GM19238 (cell line): ENCODE results near the gene ESPNL.
A peak's percentile ranks its signal among the peaks of the same experiment; 100 is the strongest.

Source experiments
- DNase-seq: peaks from one replicate; pipeline ENCODE4 v3.0.0; 2011; ENCODE audit warnings: low spot score; ENCODE audit not compliant: insufficient read length

Gene ESPNL

DNA sequence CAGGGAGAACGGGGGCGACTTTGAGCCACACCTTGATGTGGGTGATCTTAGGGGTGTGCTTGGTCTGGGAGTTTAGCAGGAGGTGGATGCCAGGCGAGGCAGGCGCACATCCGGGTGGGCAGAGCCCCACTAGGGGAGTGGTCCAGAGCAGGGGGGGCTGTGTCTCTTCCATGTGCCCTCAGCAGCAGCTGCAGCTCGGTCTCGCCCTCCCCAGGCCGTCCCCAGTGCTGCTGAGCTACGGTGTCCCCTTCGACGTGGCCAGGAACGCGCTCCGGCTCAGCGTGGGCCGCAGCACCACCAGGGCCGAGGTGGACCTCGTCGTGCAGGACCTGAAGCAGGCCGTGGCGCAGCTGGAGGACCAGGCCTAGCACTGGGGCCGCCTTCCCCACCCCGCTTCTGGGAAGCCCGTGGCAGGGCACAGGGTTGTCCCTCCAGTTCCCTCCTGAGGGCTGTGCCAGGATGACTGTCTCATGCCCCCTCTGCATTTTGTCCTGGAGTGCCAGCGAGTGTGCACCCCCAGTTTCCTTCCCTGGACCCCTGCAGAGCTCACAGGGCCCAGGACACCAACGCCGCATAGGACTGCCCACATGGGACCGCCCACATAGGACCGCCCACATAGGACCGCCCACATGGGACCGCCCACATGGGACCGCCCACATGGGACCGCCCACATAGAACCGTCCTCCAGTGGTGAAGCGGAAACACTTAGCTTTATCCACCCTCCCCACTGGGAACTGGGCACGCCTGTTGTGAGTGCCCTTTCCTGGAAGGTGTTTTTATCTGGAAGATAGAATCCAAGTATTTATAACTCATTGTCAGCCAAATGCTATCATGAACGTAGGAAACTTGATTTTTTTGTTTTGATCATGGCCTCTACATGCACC is 1.9 kb upstream of the ESPNL start:
- DNase-seq, result peak; percentile 79

DNA sequence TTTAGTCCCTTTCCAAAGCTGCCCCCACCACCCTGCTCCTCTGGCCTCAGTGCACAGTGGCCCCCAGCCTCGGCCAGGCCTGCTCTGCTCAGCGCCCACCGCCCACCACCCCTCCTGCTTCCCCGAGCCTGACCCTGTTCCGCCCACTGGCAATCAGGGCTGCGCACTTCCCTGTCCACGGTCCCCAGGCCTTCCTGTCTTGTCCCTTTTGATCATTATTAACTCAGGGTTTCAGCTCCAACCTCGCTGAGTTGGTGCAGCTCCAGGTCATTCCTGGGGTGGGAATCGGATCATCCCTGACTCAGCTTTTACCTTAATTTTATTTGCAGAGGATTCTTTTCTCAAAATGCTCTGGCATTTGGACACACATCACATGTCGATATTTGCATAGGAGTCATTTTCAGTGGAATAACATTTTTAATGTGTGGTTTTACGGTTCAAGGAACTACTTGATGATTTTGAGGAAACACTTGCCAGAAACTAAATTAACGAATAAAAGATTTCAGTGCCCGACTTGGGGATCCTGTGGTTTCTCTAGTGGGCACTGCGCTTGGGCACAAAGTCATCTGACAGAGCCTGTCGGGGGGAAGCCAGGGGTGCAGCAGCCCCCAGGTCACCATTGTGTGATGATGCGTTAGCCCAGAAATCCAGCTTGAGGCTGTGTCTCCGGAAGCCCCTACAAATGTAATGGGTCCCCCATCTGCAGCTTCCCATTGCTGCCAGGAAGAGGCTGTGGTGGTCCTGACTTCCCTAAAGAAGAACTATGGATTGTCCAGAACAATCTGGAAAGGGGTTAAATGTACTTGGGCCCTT is 1.0 kb upstream of the ESPNL start:
- DNase-seq, result no peak

DNA sequence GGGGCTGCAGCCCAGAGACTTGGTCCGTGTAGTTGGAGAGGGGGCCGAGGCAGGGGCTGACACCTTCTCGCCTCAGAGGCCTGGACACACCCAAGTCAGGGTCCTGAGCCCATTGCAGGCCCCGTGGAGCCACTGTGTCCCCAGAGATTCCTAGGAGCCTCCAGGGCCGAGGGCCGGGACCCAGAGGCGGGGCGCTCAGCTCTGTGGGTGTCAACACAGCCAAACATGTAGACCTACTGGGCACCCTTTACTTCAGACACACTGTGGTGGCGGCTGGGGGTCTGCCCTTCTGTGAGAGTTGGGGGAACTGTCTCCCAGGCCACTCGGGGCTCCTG is 459 bp upstream of the ESPNL start:
- no peak for DNase-seq

DNA sequence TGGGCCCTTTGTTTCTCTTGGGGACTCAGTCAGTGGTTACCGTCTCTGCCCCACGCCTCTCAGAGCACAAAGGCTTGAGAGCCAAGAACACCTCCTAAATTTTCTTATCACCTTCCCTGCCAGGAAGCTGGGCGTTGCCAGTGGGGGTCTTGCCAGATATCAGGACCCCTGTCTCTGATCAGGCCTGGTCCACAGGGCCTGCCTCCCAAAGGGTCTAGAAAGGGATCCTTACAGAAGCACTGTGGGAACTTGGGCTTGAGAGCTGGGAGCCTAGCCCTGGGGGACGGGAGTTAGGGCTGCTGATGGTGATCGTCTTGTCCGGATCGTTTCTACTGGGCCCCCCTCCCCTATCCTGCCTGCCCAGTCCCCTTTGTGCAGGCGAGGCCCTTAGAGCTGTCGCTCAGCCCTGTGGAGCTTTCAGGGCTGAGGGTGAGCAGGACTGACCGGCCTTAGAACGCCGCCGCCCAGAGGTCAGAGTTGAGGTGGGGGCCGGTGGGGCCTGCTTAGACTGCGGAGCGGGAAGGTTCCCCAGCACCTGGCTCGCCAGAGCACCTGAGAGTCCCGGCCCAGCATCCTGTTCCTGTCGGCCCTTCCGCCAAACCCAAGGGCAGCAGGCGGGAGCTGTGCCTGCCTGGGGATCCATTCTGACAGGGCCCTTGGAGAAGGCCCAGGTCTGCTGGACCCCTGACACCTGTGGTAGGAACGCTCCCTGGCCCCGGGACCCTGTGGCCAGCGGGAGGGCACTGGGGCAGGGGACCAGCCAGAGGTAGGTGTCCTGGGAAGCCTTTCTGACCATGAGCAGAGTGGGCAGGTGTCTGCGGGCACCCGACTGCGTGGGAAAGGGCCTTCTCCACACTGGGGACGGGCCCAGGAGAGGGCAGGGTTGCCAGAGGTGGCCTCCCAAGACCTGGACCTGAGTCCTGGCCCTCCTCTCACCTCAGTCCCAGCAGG is 956 bp downstream of the ESPNL start:
- no peak for DNase-seq

DNA sequence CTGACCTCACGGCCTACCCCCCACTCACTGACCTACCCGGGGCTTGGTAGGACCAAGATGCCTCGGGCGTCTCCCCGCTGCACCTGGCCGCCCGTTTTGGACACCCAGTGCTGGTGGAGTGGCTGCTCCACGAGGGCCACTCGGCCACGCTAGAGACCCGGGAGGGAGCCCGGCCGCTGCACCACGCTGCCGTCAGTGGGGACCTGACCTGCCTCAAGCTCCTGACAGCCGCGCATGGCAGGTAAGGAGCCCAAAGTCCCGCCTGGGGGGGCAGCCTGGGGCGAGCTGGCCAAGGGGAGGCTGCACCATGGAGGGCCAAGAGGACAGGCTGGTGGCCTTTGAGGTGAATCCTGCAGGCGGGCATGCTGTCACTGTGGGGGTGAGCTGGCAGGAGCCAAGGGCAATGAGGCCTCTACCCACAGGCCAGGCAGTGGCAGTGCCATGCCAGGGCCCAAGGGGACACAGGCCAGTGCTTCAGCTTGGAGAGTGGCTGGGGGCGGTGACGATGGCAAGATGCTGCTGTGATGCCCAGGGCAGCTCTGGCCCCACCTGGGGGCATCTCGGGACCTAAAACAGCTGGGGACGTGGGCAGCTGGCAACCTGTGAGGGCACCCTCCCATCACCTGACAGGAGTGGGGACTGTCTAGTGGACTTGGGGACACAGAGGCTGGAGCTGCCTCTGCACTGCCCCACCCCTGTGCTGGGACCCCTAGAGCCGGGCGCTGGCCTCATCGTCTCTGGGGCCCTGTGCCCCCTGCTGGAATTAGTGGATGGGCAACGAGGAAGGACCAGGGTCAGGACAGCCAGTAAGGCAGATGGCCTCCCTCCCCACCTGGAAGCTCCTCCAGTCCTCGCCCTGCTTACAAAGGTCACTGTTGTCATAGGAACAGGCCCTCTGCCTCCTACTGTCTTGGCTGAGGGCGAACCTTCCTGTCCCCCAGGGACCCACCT is 2.0 kb downstream of the ESPNL start:
- no peak for DNase-seq

DNA sequence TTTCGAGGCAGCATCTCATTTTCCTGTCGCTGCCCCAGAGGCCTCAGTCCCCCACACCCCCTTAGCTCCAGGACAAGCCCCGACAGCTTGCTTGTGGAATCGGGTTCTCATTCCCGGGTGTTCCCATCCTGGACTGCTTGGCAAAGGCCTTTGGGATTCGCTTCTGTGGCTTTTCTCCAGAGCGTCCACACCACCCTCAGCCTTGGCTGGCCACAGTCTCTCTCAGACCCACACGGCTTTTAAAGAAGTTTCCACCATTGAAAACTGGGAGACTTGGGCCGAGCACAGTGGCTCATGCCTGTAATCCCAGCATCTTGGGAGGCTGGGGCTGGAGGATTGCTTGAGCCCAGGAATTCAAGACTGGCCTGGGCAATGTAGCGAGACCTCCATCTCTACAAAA is 2.7 kb downstream of the ESPNL start:
- no peak for DNase-seq

DNA sequence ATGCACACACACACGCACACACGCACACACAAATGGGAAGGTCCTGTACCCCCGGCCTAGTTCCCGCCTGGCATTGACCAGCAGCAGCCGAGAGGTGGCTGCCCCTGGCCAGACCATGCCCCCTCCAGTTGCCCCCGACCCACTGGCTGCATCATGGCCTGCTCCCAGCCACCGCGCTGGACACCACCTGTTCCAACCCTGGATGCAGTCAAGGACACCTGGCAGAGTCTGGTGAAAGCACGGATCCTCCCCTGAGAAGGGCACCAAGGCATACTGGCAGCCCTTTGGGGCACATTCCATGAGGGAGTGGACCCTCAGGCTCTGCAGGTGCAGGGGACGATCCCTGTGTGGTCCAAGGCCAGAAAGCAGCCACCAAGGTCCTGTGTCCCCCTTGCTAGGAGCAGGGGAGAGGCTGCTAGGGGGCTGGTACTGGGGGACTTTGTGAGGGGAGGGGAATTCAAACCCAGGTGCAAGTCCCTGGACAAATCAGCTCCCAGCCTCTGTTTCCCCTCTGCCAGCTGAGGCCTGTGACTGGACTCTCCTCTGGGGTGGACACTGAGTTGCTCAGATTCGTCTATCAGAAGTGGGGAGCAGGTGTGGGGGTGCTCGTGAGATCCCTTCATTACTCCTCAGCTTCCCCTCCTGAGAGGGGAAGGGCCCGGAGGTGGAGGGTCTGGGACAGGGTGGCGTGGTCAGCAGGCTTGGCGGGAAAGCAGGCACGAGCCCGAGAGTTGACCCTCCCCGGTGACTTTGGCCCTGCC is 3.5 kb downstream of the ESPNL start:
- no peak for DNase-seq

DNA sequence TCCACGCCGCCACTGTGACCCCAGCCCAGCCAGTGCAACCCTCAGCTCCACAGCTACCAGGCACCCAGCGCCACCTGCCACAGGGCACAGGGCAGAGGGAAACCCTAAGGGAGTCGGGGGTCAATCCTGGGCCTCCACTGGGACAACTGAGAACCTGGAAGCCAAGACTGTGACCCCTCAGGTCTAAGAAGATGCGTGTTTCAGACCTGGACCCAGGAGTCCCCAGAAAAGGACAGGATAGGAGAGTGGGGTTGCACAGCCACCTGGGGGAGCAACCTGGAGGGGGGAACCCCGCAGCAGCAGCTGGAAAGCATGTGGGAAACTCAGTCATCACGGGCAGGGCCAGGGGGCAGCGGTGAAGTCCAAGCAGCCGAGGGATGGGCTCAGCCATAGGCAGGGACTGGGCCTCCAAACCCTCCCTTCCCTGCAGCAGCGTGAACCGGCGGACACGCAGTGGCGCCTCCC is 4.1 kb downstream of the ESPNL start:
- no peak for DNase-seq

DNA sequence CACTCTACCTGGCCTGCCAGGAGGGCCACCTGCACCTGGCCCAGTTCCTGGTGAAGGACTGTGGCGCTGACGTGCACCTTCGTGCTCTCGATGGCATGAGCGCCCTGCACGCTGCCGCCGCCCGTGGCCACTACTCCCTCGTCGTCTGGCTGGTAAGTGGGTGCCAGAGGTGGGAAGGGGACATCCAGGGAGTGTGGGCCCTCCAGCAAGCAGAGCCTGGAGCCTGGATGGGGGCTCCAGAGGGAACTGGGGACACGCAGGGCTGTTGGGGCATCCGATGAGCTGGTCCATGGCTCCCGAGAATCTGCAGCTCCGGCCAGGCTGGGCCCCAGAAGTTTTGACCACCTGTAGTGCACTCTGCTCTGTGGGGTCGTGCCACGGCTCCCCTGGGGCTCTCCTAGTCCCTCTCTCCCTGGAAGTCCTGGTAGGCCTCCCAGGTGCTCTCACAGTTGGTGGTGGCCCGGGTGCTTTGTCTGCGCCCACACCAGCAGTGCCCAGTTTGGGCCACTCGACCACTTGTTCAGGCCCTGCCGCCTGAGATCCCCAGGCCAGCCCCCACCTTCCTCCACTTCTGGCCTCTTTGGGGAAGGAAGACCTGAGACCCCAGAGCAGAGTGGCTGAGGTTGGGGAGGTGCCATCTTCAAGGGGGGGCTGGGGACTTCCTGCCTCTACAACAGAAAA is 4.7 kb downstream of the ESPNL start:
- DNase-seq, result no peak

DNA sequence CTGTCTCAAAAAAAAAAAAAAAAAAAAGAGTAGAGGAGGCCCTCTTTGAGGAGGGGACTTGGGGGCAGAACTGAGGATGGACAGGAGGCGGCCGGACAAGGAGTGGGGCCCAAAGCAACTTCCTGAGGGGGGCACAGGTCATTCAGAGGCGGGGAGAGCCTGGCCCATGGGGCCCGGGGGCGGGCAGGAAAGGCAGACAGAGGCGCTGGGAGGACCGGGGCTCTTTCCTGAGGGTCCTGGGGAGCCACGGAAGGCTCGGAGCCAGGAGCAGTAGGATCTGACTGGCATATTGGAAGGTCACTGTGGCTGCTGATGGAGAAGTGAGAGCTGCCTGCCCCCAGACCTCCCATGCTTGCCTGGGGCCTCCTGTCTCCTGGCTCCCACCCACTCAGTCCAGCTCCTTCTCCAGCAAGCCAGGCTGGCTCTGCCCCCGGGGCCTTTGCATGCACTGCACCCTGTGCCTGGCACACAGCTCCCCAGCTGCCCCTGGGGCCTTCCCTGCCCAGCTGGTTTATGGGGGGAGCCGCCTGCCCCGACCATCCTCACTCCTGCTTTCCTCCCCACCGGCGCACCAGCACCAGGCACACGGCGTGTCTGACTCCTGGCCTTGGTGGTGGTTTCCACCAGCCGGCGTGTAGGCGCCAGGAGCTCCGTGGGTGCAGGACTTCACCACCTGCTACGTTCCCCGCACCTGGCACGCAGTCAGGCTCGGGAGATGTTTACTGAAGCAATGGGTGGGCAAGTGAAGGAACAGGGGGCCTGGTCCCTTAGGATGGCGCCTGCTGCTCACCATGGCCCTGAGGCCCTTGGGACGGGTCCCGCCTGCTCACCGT is 5.6 kb downstream of the ESPNL start:
- no peak for DNase-seq

DNA sequence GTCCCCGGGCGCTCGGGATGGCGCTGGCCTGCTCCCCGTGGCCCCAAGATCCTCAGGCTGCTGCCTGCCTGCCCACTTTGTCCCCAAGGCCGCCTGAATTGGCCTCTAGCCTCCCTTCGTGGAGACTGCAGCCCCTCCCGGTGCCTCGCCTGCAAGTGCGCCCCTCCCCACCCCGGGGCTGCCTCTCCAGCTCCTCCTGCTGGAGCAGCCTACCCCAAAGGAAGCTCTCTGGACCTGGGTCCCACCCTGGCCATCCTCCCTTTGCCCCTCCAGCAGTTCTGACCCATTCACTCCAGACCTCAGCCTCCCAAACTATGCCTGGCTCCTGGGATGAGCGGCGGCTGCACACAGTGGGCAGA is 6.2 kb downstream of the ESPNL start:
- DNase-seq, result no peak

DNA sequence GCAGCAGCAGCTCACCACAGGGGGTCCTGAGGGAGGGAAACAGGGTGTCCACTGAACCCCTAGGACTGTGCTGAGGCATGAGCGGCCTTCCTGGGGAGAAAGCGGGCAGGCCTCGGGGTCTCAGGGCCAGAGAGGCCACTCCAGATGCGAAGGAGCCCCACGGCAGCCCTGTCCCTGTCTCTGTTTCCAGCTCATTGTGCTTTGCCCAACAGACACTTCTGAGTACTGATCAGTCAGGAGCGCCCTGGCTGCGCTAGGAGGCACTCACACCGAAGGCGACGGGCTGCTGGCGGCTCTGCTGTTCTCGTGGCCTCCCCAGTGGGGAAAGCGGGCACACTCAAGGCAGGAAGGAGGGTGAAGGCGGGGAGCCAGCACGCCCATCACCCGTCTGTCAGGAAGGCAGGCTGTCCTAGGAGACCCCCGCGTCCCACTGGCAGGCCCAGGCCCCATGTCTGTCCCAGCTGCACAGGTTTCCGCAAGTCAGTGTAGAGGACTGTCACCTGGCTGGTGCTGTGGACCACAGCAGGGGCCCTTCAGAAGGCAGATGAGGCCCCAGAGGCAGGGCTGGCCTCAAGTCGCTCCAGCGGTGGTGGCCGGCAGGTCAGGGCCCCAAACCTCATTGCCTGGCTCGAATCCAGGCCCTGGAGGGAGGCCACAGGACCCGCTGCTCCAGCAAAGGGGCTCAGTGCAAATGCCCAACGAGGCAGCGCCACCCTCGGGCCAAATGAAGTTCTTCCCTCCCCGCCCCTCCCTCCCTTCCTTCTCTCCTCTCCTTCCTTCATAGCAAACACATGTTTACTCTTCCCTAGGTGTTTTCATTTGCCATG is 6.8 kb downstream of the ESPNL start:
- DNase-seq, result no peak

DNA sequence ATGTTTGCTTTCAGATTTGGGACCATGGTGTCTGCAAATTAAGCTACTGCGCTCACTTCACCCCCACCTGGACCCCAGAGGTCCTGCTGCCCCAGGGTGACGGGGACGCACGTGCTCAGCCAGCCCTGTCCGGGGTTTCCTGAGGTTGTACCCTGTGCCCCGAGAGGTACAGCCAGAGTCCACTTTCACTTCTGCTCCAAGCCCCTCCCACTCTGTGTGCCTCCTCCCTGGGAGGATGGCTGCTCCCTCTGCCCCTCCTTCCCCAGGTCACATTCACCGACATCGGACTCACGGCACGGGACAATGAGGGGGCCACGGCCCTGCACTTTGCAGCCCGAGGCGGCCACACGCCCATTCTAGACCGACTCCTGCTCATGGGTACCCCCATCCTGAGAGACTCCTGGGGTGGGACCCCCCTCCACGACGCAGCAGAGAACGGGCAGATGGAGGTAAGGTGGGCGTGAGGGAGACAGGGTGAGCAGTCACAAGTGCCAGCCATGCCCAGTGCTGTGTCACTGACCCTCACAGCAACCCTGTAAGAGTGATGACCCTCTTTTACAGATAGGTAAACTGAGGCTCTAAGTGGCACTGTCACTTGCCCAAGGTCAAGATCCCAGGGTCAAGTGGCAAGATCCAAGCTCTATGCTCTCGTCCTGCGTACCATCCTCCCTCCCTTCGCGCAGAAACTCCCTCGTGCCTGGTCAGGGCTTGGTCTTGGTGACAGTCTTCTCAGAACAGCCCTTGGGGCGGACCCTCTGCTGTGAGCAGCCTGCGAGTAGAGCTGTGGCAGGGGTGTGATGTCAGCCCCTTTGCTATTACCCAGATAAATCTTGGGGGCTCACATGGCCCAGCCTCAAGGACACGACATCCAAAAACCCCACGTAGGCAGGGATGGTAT is 7.6 kb downstream of the ESPNL start:
- peak; percentile 73 for DNase-seq

DNA sequence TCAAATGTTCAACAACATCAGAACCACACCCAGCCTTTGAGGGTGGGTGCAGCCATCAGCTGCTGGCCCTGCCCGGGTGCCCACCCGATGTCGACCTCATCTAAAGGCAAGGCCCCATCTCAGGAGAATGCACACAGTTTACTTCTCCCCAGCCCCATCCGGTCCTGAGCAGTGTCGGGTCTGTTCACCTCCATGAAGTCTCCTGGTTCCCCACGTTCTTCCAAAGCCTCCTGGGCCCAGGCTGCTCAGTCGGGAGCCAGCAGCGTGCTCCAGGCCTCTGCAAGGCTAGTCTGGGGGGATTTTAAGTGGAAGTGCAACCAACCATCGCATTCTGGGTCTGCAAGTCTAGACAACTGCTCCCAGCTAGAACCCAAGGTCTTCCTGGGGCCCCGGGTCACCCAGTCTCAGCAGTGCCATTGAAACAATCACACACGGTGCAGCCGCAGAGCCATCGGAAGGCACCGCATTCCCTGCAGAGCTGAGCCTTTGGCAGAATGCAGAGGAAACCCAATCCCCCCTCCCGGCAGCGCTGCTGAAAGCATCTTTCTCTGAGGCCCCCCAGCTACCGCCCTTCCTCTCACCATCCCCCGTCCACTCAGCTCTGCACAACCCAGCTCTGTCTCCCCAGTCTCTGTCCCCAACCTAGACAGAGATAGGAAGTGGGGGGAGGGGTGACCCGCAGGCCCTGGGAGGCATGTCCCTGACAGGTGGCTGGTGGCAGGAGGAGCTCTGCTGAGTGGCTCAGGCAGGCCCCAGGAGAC is 8.5 kb downstream of the ESPNL start:
- DNase-seq, result peak; percentile 76

DNA sequence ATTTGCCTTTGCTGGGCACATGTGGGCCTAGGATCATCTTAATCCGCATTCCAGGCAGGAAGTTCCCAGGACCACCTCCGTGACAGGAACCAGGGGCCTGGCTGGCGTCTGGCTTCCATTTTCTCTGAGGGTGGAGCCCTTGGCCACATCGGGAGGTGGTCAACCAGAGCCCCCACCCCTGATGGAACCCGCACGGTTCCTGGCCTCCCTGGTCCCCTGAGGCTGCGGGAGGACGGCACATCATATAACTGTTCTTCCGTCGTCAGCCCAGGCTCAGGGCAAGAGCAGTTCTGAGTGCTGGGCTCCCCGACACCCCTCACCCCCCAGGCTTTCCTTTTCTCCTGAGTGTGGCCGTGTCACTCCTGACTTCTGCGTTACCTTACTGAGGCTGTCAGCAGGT is 13.5 kb downstream of the ESPNL start:
- no peak for DNase-seq
